Endothelial cell of umbilical vein (primary cell): ENCODE measurements around the gene ANXA2R. TPM values are rescaled to one million over a fixed set of nuclear protein-coding genes. Genes with fewer than 3 reads are reported as not detected.

Experiments
- BruUV-seq: library from RNA; stranded (reverse); fragments of 400-500 nt; replicated peaks from 2 replicates; lab custom pipeline; 2021; lab: Mats Ljungman, UMichigan
- CTCF ChIA-PET: fragments of 300-600, 350-600 bp; sonication (Branson Sonifier 250); formaldehyde crosslinking; loops from one replicate; lab custom pipeline; 2021; ENCODE audit warnings: antibody characterized with exemption, inconsistent platforms; lab: Charles Lee
- POLR2A ChIA-PET: fragments of 300-600, 350-600 bp; sonication (Branson Sonifier 250); formaldehyde crosslinking; loops from one replicate; lab custom pipeline; 2021; ENCODE audit warnings: antibody characterized with exemption, inconsistent platforms; lab: Charles Lee
- DNase-seq: peaks from one replicate; pipeline ENCODE4 v3.0.0-alpha.2; 2011; ENCODE audit warnings: low read depth, low spot score
- FAIRE-seq: peaks from 2 replicates; lab custom pipeline; 2011; peaks lifted over from hg19 to GRCh38; lab: Jason Lieb, UNC
- H2AFZ ChIP-seq: 2 replicates; pipeline ENCODE4 v1.6.0; 2012; ENCODE audit warnings: low read depth, low read length, control low read depth, inconsistent platforms
- H3K27ac ChIP-seq: 2 replicates; pipeline ENCODE4 v1.5.1; 2011; ENCODE audit warnings: low read depth, mild to moderate bottlenecking, control low read depth, low read length, moderate library complexity; ENCODE audit not compliant: insufficient read depth
- H3K27me3 ChIP-seq, 2 experiments: 2 replicates each; pipeline versions ENCODE4 v1.6.0 to v1.6.1; 2011; ENCODE audit warnings: low read length in 2 of 2, mixed read lengths in 1 of 2; ENCODE audit not compliant: control insufficient read depth in 2 of 2, insufficient read depth in 2 of 2
- H3K36me3 ChIP-seq, 2 experiments: 2 replicates in 1 of 2; 3 replicates in 1 of 2; pipeline ENCODE4 v1.5.1; 2011; ENCODE audit warnings: low read length in 2 of 2, mild to moderate bottlenecking in 1 of 2, moderate library complexity in 1 of 2; ENCODE audit not compliant: control insufficient read depth in 2 of 2, insufficient read depth in 2 of 2; ENCODE audit errors: extremely low read depth in 1 of 2
- H3K4me1 ChIP-seq: 3 replicates; pipeline ENCODE4 v1.5.1; 2011; ENCODE audit warnings: mild to moderate bottlenecking, low read length; ENCODE audit not compliant: control insufficient read depth, insufficient read depth; ENCODE audit errors: extremely low read depth
- H3K4me2 ChIP-seq: 2 replicates; pipeline ENCODE4 v1.6.1; 2011; ENCODE audit warnings: low read length, control low read depth, mixed read lengths; ENCODE audit not compliant: insufficient read depth
- H3K4me3 ChIP-seq, 3 experiments: fragments of 200-600 bp in 1 of 3; sonication (generic), shearing (Covaris generic) in 1 of 3; replicated peaks in 1 of 3; 2 replicates each; pipeline ENCODE4 v1.5.1; 2011 to 2016; ENCODE audit warnings: control low read depth in 3 of 3, low read length in 3 of 3, mild to moderate bottlenecking in 2 of 3, inconsistent platforms in 1 of 3, low read depth in 1 of 3, moderate library complexity in 1 of 3; ENCODE audit not compliant: insufficient read depth in 1 of 3
- H3K79me2 ChIP-seq: 2 replicates; pipeline ENCODE4 v1.6.0; 2012; ENCODE audit warnings: low read length, inconsistent platforms; ENCODE audit not compliant: control insufficient read depth, insufficient read depth
- H3K9ac ChIP-seq: replicated peaks from 2 replicates; pipeline ENCODE3; 2011; ENCODE audit warnings: low read length, control low read depth; ENCODE audit not compliant: insufficient read depth; ENCODE audit errors: extremely low read depth
- H3K9me1 ChIP-seq: replicated peaks from 3 replicates; pipeline ENCODE4 v1.6.0; 2011; ENCODE audit warnings: mild to moderate bottlenecking, low read length; ENCODE audit not compliant: control insufficient read depth, insufficient read depth; ENCODE audit errors: extremely low read depth
- H3K9me3 ChIP-seq: replicated peaks from 2 replicates; pipeline ENCODE4 v1.5.1; 2012; ENCODE audit warnings: low read length, inconsistent platforms; ENCODE audit not compliant: control insufficient read depth, insufficient read depth
- H4K20me1 ChIP-seq: replicated peaks from 2 replicates; pipeline ENCODE3; 2011; ENCODE audit warnings: mild to moderate bottlenecking, low read length; ENCODE audit not compliant: control insufficient read depth, insufficient read depth; ENCODE audit errors: extremely low read depth
- FOS ChIP-seq: IDR thresholded peaks from 2 replicates; pipeline ENCODE4 v1.6.1; 2011; ENCODE audit warnings: mild to moderate bottlenecking, low read length, moderate library complexity, borderline replicate concordance; ENCODE audit not compliant: insufficient read depth
- JUN ChIP-seq: IDR thresholded peaks from 2 replicates; pipeline ENCODE4 v1.6.1; 2011; ENCODE audit warnings: borderline replicate concordance, low read depth; ENCODE audit not compliant: insufficient read length, insufficient read depth
- MAX ChIP-seq: IDR thresholded peaks from 2 replicates; pipeline ENCODE4 v1.6.1; 2011; ENCODE audit not compliant: insufficient read depth, insufficient read length
- POLR2A ChIP-seq: IDR thresholded peaks from 2 replicates; pipeline ENCODE4 v1.6.1; 2012; ENCODE audit warnings: low read depth, mild to moderate bottlenecking, control low read depth, low read length
- POLR2AphosphoS5 ChIP-seq: IDR thresholded peaks from 2 replicates; pipeline ENCODE4 v1.6.1; 2012; ENCODE audit warnings: low read depth, mild to moderate bottlenecking, control low read depth, low read length, moderate library complexity; ENCODE audit not compliant: insufficient read depth
- dilution Hi-C: fragments of 300-500 bp; cut with MboI; formaldehyde crosslinking; loops from one replicate; pipeline ENCODE4 v1.15.0; 2019; ENCODE audit warnings: low sequenced_read_pairs; ENCODE audit not compliant: extremely low pct_ligation_motif_present
- intact Hi-C: fragments of 100-400 bp; cut with micrococcal nuclease; formaldehyde crosslinking; loops from one replicate; pipeline ENCODE4 v1.10.0; 2022
- polyA plus RNA-seq, 4 experiments: library from polyadenylated mRNA; depleted of rRNA in 3 of 4; stranded (reverse) in 3 of 4; unstranded in 1 of 4; fragments of >200 nt; gene quantifications; 2 replicates each; pipeline versions ENCODE4 v1.2.1 to v1.2.3, GENCODE V29; 2011 to 2012; ENCODE audit warnings: missing spikeins in 1 of 4
- total RNA-seq: library from RNA; stranded (reverse); gene quantifications from 2 replicates; pipeline ENCODE4 v1.2.3, GENCODE V29; 2021

Gene ANXA2R
- total and polyA plus RNA-seq, 2 donors (not counting 3 experiments of a cell fraction or from before 2014, with no cell fraction given): 6.6 to 10.4 TPM

GRCh38 chr5:42992088-42992879, 47.8 kb downstream of the ANXA2R start:
- intact Hi-C loops: no loop called here
- Histone ChIP-seq H4K20me1 (no peaks in the 10 kb centered on the region), H3K9me1 (no peaks in the 10 kb centered on the region), H3K27ac (peak overlapping the region; percentile 98), H3K36me3 (no peaks in the 10 kb centered on the region), H3K9me3 (no peaks in the 10 kb centered on the region), H3K9ac (peak overlapping the region; percentile 86), H2AFZ (no peak overlapping the region), H3K79me2 (peaks cover 65% of the 10 kb centered on the region), H3K4me1 (peaks cover 41% of the 10 kb centered on the region), H3K4me2 (peak overlapping the region; percentile 99), H3K27me3 (no peaks in the 10 kb centered on the region), H3K4me3 (peak overlapping the region; percentile 63 to 92 (median 78))
- dilution Hi-C loops: no loop called here
- ChIA-PET POLR2A (interaction anchor here (0.9 to 4.4 kb wide), 4 partner anchors 38 to 81 kb away, joined by 3 to 22 read pairs (median 3); no protein-coding TSS in a partner anchor), CTCF (interaction anchor here (1.0 to 10.0 kb wide), 8 partner anchors 9 to 81 kb away, joined by 3 to 175 read pairs (median 29); partner anchors contain the start of gene ANXA2R)
- FAIRE-seq (peak; percentile 28), DNase-seq (peak; percentile 88)
- TSS peak; percentile 37 for BruUV-seq
- TF ChIP-seq JUN (no peak), FOS (peak; percentile 15), POLR2AphosphoS5 (peak; percentile 62), POLR2A (peak; percentile 87), MAX (no peak)
